A549 (cell line): ENCODE results near the gene NAV2.

Source experiments
- BHLHE40 ChIP-seq: IDR thresholded peaks from 2 replicates; pipeline ENCODE4 v1.6.1; 2012; ENCODE audit warnings: low read depth, low read length, inconsistent platforms
- CEBPB ChIP-seq, 2 experiments: fragments of >200 bp in 1 of 2; sonication (Bioruptor Twin) in 1 of 2; formaldehyde crosslinking in 1 of 2; IDR thresholded peaks; 2 replicates each; pipeline ENCODE4 v1.6.1; 2012 to 2016
- EHMT2 ChIP-seq: fragments of 200-600 bp; sonication (generic); IDR thresholded peaks from 2 replicates; pipeline ENCODE4 v1.6.1; 2016; ENCODE audit warnings: antibody characterized with exemption, low read depth, mild to moderate bottlenecking, moderate library complexity
- EP300 ChIP-seq, 2 experiments: fragments of >200 bp; sonication (Bioruptor Twin); formaldehyde crosslinking; IDR thresholded peaks; 2 replicates in 1 of 2; 3 replicates in 1 of 2; pipeline ENCODE4 v1.6.1; 2016 to 2017
- JUNB ChIP-seq: fragments of >200 bp; sonication (Bioruptor Twin); formaldehyde crosslinking; IDR thresholded peaks from 2 replicates; pipeline ENCODE4 v1.6.1; 2016
- NR3C1 ChIP-seq: fragments of >200 bp; sonication (Bioruptor Twin); formaldehyde crosslinking; IDR thresholded peaks from 3 replicates; pipeline ENCODE4 v1.6.1; 2017
- POLR2A ChIP-seq: IDR thresholded peaks from 2 replicates; pipeline ENCODE4 v1.6.1; 2012; ENCODE audit warnings: mild to moderate bottlenecking, low read length
- RAD21 ChIP-seq, 2 experiments: fragments of >200 bp in 1 of 2; sonication (Bioruptor Twin) in 1 of 2; formaldehyde crosslinking in 1 of 2; IDR thresholded peaks in 1 of 2; conservative IDR thresholded peaks in 1 of 2; 2 replicates in 1 of 2; 3 replicates in 1 of 2; pipeline ENCODE4 v1.6.1; 2012 to 2018; ENCODE audit warnings: inconsistent platforms in 1 of 2
- SMC3 ChIP-seq: fragments of >200 bp; sonication (Bioruptor Twin); formaldehyde crosslinking; IDR thresholded peaks from 3 replicates; pipeline ENCODE4 v1.6.1; 2018; ENCODE audit warnings: inconsistent platforms
- TF ChIP-seq, protein P1 (sequence below): fragments of >200 bp; sonication (Bioruptor Twin); formaldehyde crosslinking; IDR thresholded peaks from 3 replicates; pipeline ENCODE4 v1.5.1; 2016
- TF ChIP-seq, protein P2 (sequence below): fragments of 200-600 bp; sonication (generic); IDR thresholded peaks from 2 replicates; pipeline ENCODE4 v1.6.1; 2016; ENCODE audit warnings: antibody characterized with exemption, mild to moderate bottlenecking, moderate library complexity

DNA sequence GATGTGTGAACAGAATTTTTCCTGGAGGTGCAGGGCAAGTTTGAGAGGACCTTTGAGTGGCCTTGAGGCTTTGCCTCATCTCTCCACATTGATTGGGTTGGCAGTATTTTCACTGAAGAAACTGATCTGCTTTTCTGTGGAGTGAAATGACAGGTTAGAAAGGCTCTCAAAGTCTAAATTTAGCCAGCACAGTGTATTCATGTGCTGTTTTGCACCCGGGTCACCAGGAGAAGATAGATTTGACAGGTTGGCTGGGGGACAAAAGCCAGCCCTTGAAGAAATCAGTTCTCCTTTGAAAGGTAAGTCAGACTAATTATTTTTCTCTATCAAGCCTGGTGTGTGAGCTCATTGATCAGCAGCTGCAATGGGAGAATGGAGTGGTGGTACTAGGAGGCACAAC lies 294.7 kb downstream of the NAV2 start:
- TF ChIP-seq, protein P1, sequence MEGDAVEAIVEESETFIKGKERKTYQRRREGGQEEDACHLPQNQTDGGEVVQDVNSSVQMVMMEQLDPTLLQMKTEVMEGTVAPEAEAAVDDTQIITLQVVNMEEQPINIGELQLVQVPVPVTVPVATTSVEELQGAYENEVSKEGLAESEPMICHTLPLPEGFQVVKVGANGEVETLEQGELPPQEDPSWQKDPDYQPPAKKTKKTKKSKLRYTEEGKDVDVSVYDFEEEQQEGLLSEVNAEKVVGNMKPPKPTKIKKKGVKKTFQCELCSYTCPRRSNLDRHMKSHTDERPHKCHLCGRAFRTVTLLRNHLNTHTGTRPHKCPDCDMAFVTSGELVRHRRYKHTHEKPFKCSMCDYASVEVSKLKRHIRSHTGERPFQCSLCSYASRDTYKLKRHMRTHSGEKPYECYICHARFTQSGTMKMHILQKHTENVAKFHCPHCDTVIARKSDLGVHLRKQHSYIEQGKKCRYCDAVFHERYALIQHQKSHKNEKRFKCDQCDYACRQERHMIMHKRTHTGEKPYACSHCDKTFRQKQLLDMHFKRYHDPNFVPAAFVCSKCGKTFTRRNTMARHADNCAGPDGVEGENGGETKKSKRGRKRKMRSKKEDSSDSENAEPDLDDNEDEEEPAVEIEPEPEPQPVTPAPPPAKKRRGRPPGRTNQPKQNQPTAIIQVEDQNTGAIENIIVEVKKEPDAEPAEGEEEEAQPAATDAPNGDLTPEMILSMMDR = no peak
- TF ChIP-seq, protein P2, sequence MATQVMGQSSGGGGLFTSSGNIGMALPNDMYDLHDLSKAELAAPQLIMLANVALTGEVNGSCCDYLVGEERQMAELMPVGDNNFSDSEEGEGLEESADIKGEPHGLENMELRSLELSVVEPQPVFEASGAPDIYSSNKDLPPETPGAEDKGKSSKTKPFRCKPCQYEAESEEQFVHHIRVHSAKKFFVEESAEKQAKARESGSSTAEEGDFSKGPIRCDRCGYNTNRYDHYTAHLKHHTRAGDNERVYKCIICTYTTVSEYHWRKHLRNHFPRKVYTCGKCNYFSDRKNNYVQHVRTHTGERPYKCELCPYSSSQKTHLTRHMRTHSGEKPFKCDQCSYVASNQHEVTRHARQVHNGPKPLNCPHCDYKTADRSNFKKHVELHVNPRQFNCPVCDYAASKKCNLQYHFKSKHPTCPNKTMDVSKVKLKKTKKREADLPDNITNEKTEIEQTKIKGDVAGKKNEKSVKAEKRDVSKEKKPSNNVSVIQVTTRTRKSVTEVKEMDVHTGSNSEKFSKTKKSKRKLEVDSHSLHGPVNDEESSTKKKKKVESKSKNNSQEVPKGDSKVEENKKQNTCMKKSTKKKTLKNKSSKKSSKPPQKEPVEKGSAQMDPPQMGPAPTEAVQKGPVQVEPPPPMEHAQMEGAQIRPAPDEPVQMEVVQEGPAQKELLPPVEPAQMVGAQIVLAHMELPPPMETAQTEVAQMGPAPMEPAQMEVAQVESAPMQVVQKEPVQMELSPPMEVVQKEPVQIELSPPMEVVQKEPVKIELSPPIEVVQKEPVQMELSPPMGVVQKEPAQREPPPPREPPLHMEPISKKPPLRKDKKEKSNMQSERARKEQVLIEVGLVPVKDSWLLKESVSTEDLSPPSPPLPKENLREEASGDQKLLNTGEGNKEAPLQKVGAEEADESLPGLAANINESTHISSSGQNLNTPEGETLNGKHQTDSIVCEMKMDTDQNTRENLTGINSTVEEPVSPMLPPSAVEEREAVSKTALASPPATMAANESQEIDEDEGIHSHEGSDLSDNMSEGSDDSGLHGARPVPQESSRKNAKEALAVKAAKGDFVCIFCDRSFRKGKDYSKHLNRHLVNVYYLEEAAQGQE = no peak
- TF ChIP-seq RAD21 (conservative IDR thresholded peaks at IDR 0.05 in 1 of 2, IDR thresholded peaks at IDR 0.05 in 1 of 2) (no peak), EHMT2 (no peak), NR3C1 (no peak), POLR2A (no peak), JUNB (no peak), BHLHE40 (no peak), EP300 (IDR thresholded peaks at IDR 0.05) (no peak), CEBPB (IDR thresholded peaks at IDR 0.05) (no peak), SMC3 (no peak)
